22Rv1 (cell line): ENCODE results near the gene STK25.

ENCODE experiments used
- ZFX ChIP-seq: fragments of 450-650 bp; IDR thresholded peaks from 2 replicates; pipeline ENCODE4 v1.6.1; 2017; ENCODE audit warnings: antibody characterized with exemption, borderline replicate concordance
- TF ChIP-seq, protein P1 (sequence below): fragments of 450-650 bp; IDR thresholded peaks from 2 replicates; pipeline ENCODE4 v1.5.1; 2017; ENCODE audit warnings: mild to moderate bottlenecking

DNA sequence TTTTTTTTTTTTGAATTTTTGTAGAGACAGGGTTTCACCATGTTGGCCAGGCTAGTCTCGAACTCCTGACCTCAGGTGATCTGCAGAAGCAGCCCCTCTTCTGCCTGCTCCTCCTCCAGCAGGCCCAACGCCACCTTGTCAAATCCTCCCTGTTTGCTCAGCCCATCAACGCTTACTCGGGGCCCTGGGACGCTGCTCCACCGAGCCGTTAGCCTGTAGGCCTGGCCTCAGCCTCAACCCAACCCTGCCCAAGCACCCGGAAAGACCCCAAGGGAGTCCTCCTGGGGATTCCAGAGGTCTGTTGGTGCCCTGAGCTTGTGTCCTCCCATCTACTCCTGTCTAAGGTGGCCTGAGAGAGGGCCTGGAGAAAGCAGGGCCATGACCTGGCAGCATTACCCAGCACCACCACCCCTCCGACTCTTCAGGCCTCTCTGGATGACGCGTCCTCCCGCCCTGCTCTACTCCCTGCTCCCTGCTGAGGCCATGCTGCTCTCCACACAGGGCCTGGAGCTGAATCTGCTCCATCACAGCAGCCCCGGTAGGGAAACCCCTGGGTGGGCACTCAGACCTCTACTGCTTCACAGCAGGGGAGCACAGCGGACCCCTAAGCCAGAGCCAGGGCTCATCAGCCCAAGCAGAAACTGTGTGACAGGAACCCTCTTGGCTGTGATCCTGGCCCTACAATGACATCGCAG is 3.2 kb downstream of the STK25 start:
- TF ChIP-seq, protein P1, sequence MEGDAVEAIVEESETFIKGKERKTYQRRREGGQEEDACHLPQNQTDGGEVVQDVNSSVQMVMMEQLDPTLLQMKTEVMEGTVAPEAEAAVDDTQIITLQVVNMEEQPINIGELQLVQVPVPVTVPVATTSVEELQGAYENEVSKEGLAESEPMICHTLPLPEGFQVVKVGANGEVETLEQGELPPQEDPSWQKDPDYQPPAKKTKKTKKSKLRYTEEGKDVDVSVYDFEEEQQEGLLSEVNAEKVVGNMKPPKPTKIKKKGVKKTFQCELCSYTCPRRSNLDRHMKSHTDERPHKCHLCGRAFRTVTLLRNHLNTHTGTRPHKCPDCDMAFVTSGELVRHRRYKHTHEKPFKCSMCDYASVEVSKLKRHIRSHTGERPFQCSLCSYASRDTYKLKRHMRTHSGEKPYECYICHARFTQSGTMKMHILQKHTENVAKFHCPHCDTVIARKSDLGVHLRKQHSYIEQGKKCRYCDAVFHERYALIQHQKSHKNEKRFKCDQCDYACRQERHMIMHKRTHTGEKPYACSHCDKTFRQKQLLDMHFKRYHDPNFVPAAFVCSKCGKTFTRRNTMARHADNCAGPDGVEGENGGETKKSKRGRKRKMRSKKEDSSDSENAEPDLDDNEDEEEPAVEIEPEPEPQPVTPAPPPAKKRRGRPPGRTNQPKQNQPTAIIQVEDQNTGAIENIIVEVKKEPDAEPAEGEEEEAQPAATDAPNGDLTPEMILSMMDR: no peak
- TF ChIP-seq ZFX: no peak
